Caco-2 (cell line): Measurements from ENCODE around the gene PRR32. TPM values are rescaled to one million over a fixed set of nuclear protein-coding genes. Genes with fewer than 3 reads are reported as not detected.

Source experiments
- BruUV-seq: library from RNA; stranded (reverse); fragments of 400-500 nt; replicated peaks from 2 replicates; lab custom pipeline; 2021; lab: Mats Ljungman, UMichigan
- CTCF ChIA-PET: fragments of 300-600 bp; sonication (Branson Sonifier 250); formaldehyde crosslinking; loops from one replicate; lab custom pipeline; 2022; ENCODE audit warnings: antibody characterized with exemption; lab: Charles Lee
- POLR2A ChIA-PET: fragments of 300-600 bp; sonication (Branson Sonifier 250); formaldehyde crosslinking; loops from one replicate; lab custom pipeline; 2022; ENCODE audit warnings: antibody characterized with exemption; lab: Charles Lee
- DNase-seq, 2 experiments: peaks; one replicate each; pipeline versions ENCODE4 v3.0.0 to v3.0.0-alpha.2; 2020 to 2022
- H3K27me3 ChIP-seq: replicated peaks from 2 replicates; pipeline ENCODE4 v1.6.0; 2011; ENCODE audit warnings: low read length; ENCODE audit not compliant: control insufficient read depth, insufficient read depth
- H3K36me3 ChIP-seq: 2 replicates; pipeline ENCODE4 v1.5.1; 2011; ENCODE audit warnings: low read length; ENCODE audit not compliant: control insufficient read depth, insufficient read depth
- H3K4me1 ChIP-seq: fragments of 250-450 bp; sonication (Bioruptor Pico); 2 replicates; pipeline ENCODE4 v1.5.1; 2020; ENCODE audit warnings: mild to moderate bottlenecking
- H3K4me3 ChIP-seq: 2 replicates; pipeline ENCODE4 v1.5.1; 2011; ENCODE audit warnings: low read depth, mild to moderate bottlenecking, control low read depth, low read length
- H3K9me3 ChIP-seq: fragments of 250-450 bp; sonication (Bioruptor Pico); 2 replicates; pipeline ENCODE4 v1.5.1; 2020; ENCODE audit warnings: mild to moderate bottlenecking, moderate library complexity
- H3K27ac Mint-ChIP-seq: one replicate; pipeline ENCODE4 v1.8.0; 2022; ENCODE audit warnings: mixed read lengths; ENCODE audit not compliant: unreplicated experiment
- H3K27me3 Mint-ChIP-seq: one replicate; pipeline ENCODE4 v1.8.0; 2022; ENCODE audit warnings: mixed read lengths; ENCODE audit not compliant: insufficient read depth, unreplicated experiment
- H3K36me3 Mint-ChIP-seq: one replicate; pipeline ENCODE4 v1.8.0; 2022; ENCODE audit warnings: mild to moderate bottlenecking, mixed read lengths; ENCODE audit not compliant: insufficient read depth, unreplicated experiment
- H3K4me1 Mint-ChIP-seq: one replicate; pipeline ENCODE4 v1.8.0; 2022; ENCODE audit warnings: low read depth, mixed read lengths; ENCODE audit not compliant: unreplicated experiment
- H3K4me3 Mint-ChIP-seq: one replicate; pipeline ENCODE4 v1.8.0; 2022; ENCODE audit warnings: mild to moderate bottlenecking, moderate library complexity, mixed read lengths; ENCODE audit not compliant: unreplicated experiment
- H3K9me3 Mint-ChIP-seq: one replicate; pipeline ENCODE4 v1.8.0; 2022; ENCODE audit warnings: mixed read lengths; ENCODE audit not compliant: unreplicated experiment
- intact Hi-C: fragments of 100-400 bp; cut with micrococcal nuclease; formaldehyde crosslinking; loops from one replicate; pipeline ENCODE4 v1.10.0; 2022; ENCODE audit not compliant: unreplicated experiment
- total RNA-seq: library from RNA; stranded (reverse); gene quantifications from 2 replicates; pipeline ENCODE4 v1.2.3, GENCODE V29; 2022
- TF ChIP-seq, protein P1 (sequence below), 2 experiments: fragments of 200-600 bp in 1 of 2; IDR thresholded peaks; 1 replicate in 1 of 2; 2 replicates in 1 of 2; pipeline versions ENCODE4 v1.5.1 to v1.8.0; 2011 to 2022; ENCODE audit warnings: antibody characterized with exemption in 1 of 2, control low read depth in 1 of 2, inconsistent platforms in 1 of 2, low read depth in 1 of 2, low read length in 1 of 2, mild to moderate bottlenecking in 1 of 2, moderate library complexity in 1 of 2; ENCODE audit not compliant: insufficient read depth in 1 of 2, severe bottlenecking in 1 of 2, unreplicated experiment in 1 of 2

The PRR32 gene
- total RNA-seq, 1 experiment from 2014 or later: not detected

DNA sequence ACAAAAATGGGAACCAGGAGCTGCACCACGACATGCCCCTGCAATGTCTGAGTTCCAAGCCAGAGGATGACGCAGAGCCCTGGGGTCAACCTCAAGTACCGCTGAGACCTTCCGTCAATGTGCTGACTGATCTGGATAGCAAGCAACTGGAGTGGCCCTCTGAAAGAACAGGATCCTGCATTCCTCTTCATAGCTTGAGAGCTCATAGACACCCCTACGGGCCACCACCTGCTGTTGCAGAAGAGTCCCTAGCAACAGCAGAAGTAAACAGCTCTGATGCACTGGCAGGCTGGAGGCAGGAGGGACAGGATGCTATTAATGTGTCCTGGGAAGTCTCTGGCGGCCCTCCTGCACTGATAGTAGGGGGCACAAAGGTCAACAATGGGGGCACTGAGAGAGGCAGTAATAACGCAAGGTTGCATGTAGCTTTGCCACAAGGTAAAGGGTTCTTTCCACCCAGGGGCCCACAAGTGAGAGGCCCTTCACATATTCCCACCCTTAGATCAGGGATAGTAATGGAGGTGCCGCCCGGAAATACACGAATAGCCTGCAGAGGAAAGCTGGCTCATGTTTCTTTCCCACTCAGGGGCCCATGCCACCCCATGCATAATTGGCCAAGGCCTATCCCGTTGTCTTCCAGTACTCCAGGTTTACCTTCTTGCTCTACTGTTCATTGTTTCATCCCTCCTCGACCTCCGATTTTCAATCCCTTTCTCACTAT lies 1.3 kb downstream of the PRR32 start:
- no TSS peak for BruUV-seq
- peaks cover 2% of the 10 kb centered on the region for H3K27me3 Mint-ChIP-seq
- no peaks in the 10 kb centered on the region for H3K9me3 ChIP-seq
- no peaks in the 10 kb centered on the region for H3K36me3 Mint-ChIP-seq
- H3K36me3 ChIP-seq: no peaks in the 10 kb centered on the region
- no peak overlapping the region for H3K27ac Mint-ChIP-seq
- no peak for DNase-seq
- no peak overlapping the region for H3K4me3 ChIP-seq
- no peaks in the 10 kb centered on the region for H3K4me1 Mint-ChIP-seq
- intact Hi-C loops: no loop called here
- TF ChIP-seq, protein P1, sequence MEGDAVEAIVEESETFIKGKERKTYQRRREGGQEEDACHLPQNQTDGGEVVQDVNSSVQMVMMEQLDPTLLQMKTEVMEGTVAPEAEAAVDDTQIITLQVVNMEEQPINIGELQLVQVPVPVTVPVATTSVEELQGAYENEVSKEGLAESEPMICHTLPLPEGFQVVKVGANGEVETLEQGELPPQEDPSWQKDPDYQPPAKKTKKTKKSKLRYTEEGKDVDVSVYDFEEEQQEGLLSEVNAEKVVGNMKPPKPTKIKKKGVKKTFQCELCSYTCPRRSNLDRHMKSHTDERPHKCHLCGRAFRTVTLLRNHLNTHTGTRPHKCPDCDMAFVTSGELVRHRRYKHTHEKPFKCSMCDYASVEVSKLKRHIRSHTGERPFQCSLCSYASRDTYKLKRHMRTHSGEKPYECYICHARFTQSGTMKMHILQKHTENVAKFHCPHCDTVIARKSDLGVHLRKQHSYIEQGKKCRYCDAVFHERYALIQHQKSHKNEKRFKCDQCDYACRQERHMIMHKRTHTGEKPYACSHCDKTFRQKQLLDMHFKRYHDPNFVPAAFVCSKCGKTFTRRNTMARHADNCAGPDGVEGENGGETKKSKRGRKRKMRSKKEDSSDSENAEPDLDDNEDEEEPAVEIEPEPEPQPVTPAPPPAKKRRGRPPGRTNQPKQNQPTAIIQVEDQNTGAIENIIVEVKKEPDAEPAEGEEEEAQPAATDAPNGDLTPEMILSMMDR (IDR thresholded peaks at IDR 0.05; ENCODE audit: insufficient read depth in 1 of 2, low read depth in 1 of 2, low read length in 1 of 2, severe bottlenecking in 1 of 2, unreplicated experiment in 1 of 2): no peak
- H3K9me3 Mint-ChIP-seq: no peaks in the 10 kb centered on the region
- ChIA-PET POLR2A (no interaction called here), CTCF (no interaction called here)
- no peak overlapping the region for H3K4me3 Mint-ChIP-seq
- no peaks in the 10 kb centered on the region for H3K27me3 ChIP-seq
- H3K4me1 ChIP-seq: no peaks in the 10 kb centered on the region

DNA sequence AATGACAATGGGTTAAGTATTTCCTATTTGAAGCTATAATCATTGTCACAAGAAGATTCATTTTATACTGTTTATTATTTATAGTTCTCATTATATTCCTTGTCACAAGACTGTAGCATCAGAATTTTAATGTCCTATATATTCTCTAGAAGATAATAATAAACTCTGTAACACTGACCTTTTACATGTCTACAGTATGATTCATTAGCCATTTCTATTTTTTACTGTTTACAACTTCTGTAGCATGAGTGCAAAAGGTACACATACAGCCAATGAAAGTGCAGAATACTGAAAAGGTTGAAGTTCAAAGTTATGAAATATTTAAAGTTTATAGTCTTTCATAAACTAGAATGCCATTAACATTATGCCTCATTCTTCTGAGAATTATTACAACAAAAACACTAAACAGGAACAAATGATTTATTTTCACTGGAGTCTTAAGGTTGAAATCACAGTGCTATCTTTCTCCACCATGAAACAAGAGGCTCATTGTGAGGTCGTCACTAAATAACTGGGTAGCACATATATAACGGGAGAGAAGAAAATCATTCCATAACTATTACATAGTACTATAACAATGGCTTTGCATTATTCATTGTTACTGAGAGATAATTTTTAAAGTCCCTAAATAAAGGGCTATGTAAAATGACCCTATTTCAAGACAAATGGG lies 4.9 kb downstream of the PRR32 start:
- Mint-ChIP-seq H3K27me3 (peaks cover 2% of the 10 kb centered on the region), H3K4me3 (no peak overlapping the region), H3K36me3 (no peaks in the 10 kb centered on the region)

DNA sequence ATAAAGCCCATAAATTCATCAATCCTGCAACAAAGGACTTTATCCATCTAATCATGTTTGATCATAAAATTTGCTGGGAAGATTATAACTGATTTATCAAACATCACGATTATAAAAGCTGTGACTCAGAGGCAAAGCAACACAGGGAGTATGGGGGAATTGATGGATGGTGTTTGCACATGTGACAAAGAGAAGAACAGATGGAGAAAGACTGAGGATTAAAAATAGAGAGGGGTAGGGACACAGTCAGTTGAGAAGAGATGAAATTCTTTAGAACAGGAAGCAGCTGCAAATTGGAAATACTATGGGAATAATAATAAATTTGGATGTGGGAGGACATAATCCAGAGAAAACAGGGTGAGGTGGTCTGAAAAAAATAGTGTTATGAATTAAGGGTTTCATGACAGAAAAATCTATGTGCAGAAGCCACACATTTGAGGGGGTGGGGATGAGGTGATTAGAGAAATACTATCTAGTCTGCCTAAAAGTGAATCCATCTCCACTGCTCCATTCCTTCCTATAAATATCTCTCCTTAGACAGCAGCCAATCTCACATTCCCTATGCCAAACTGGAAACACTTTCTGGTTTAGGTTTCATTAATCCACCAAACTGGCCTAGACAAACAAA lies 6.2 kb downstream of the PRR32 start:
- ChIA-PET POLR2A (no interaction called here), CTCF (no interaction called here)
- Histone ChIP-seq H3K9me3 (no peaks in the 10 kb centered on the region), H3K27me3 (no peaks in the 10 kb centered on the region), H3K36me3 (no peaks in the 10 kb centered on the region), H3K4me1 (no peaks in the 10 kb centered on the region), H3K4me3 (no peak overlapping the region)
- intact Hi-C loops: no loop called here
- no peak for DNase-seq
- H3K36me3 Mint-ChIP-seq: no peaks in the 10 kb centered on the region
- H3K27me3 Mint-ChIP-seq: peaks cover 2% of the 10 kb centered on the region
- no peaks in the 10 kb centered on the region for H3K4me1 Mint-ChIP-seq
- no peaks in the 10 kb centered on the region for H3K9me3 Mint-ChIP-seq
- TF ChIP-seq, protein P1 (IDR thresholded peaks at IDR 0.05; ENCODE audit: insufficient read depth in 1 of 2, low read depth in 1 of 2, low read length in 1 of 2, severe bottlenecking in 1 of 2, unreplicated experiment in 1 of 2): no peak
- no peak overlapping the region for H3K4me3 Mint-ChIP-seq
- no TSS peak for BruUV-seq
- H3K27ac Mint-ChIP-seq: no peak overlapping the region

More for the DNA sequence above, 4.9 kb downstream of the PRR32 start:
- TF ChIP-seq, protein P1 (IDR thresholded peaks at IDR 0.05; ENCODE audit: insufficient read depth in 1 of 2, low read depth in 1 of 2, low read length in 1 of 2, severe bottlenecking in 1 of 2, unreplicated experiment in 1 of 2): no peak
- H3K4me1 ChIP-seq: no peaks in the 10 kb centered on the region
- no peak for DNase-seq
- POLR2A ChIA-PET: no interaction called here
- H3K36me3 ChIP-seq: no peaks in the 10 kb centered on the region
- H3K4me3 ChIP-seq: no peak overlapping the region
- Mint-ChIP-seq H3K4me1 (no peaks in the 10 kb centered on the region), H3K9me3 (no peaks in the 10 kb centered on the region), H3K27ac (no peak overlapping the region)
- CTCF ChIA-PET: no interaction called here
- no TSS peak for BruUV-seq
- intact Hi-C loops: no loop called here
- H3K27me3 ChIP-seq: no peaks in the 10 kb centered on the region
- H3K9me3 ChIP-seq: no peaks in the 10 kb centered on the region
